ENCODE measurements around the gene GPRC5B.
A peak's percentile ranks its signal among the peaks of the same experiment; 100 is the strongest.

- TF ChIP-seq POLR2AphosphoS5 (IDR thresholded peaks at IDR 0.05; ENCODE audit: insufficient read depth, low read depth, low read length) (no peak), EZH2 (IDR thresholded peaks at IDR 0.05; ENCODE audit: borderline replicate concordance, low read depth, low read length, severe bottlenecking) (no peak), CTCF (IDR thresholded peaks at IDR 0.05; ENCODE audit: extremely low read depth in 1 of 2, insufficient read depth in 1 of 2, low read depth in 1 of 2, low read length in 2 of 2) (no peak), MAX (IDR thresholded peaks at IDR 0.05; ENCODE audit: insufficient read depth, insufficient read length) (no peak), POLR2A (IDR thresholded peaks at IDR 0.05; ENCODE audit: low read depth, low read length) (no peak), FOS (IDR thresholded peaks at IDR 0.05; ENCODE audit: borderline replicate concordance, insufficient read depth, low read length) (peak; percentile 57)
These were observed 28.0 kb upstream of the GPRC5B start for GRCh38 chr16:19912455-19913339.

All from endothelial cell of umbilical vein (primary cell).